ENCODE results near the gene CD2BP2. TPM values are rescaled to one million over a fixed set of nuclear protein-coding genes. Genes with fewer than 3 reads are reported as not detected.

Gene CD2BP2
- total and polyA plus RNA-seq, 8 donors, result 42.9 to 59.1 (median 52.7) TPM

DNA sequence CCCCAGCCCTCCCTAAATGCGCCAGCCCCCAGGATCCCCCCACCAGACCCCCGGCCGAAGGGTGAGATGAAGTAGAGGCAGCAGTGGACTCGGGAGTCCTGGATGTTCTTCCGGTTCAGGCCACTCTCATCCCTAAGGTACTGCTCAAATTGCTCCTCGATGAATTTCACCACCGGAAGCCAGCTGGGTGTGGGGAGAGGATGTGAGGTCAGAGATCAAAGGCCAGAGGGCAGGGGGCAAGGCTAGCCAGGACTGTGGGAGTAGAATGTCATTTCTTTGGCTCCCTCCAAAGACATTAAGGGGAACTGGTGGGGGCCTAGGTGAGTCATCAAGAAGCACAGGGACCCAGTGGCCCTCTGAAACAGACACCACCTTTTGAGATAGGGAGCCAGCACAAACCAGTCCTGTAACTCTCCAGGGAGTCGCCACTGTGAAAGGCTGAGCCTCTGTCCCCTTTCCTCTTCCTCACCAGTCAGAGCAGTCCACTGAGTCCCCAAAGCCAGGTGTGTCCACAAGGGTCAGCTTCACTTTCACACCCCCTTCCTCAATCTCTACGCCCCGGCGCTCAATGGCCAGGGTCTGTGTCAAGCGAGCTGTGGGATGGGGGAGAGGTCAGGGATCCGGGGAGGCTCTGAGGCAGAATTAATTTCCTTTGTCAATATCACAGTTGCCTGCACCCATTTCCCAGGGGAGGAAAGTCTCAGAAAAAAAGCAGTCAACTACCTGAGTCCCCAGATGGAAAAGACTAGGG lies 26.4 kb upstream of the CD2BP2 start:
- TF ChIP-seq, protein P1, sequence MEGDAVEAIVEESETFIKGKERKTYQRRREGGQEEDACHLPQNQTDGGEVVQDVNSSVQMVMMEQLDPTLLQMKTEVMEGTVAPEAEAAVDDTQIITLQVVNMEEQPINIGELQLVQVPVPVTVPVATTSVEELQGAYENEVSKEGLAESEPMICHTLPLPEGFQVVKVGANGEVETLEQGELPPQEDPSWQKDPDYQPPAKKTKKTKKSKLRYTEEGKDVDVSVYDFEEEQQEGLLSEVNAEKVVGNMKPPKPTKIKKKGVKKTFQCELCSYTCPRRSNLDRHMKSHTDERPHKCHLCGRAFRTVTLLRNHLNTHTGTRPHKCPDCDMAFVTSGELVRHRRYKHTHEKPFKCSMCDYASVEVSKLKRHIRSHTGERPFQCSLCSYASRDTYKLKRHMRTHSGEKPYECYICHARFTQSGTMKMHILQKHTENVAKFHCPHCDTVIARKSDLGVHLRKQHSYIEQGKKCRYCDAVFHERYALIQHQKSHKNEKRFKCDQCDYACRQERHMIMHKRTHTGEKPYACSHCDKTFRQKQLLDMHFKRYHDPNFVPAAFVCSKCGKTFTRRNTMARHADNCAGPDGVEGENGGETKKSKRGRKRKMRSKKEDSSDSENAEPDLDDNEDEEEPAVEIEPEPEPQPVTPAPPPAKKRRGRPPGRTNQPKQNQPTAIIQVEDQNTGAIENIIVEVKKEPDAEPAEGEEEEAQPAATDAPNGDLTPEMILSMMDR (IDR thresholded peaks at IDR 0.05), result no peak
- intact Hi-C loops (cut with DNase I), result no loop called here
- H3K27ac ChIP-seq, result peak overlapping the region in 1 of 2 donors; percentile 37
- no peak for ATAC-seq
- H3K36me3 ChIP-seq, result no peaks in the 10 kb centered on the region
- peak overlapping the region in 1 of 2 donors; percentile 23 for H3K4me3 ChIP-seq
- DNase-seq, result no peak
- H3K4me1 ChIP-seq, result peaks cover 4 to 33% of the 10 kb centered on the region in 2 donors
- H3K9me3 ChIP-seq, result no peaks in the 10 kb centered on the region
- H3K27me3 ChIP-seq, result no peaks in the 10 kb centered on the region

DNA sequence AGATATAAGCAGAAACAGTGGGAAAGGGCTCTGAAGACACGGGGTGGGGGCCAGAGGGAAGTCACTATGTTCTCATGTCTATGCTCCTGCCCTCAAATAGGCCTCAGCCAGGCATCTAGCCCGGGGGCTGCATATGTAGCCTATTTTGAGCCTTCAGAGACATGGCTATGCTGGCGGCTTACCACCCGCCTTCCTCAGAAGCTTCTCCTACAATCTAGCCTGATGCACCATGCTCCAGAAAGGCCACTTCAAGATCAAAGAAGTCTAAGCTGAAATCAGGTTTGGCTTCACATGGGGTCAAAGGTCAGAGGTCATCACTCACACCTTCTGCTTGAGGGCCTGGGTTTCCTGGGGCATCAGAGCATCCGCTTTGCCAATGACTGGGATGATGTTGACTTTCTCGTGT lies 25.7 kb upstream of the CD2BP2 start:
- ATAC-seq (no peak), DNase-seq (no peak)
- Histone ChIP-seq H3K4me3 (no peak overlapping the region), H3K4me1 (peaks cover 4 to 33% of the 10 kb centered on the region in 2 donors), H3K27ac (no peak overlapping the region), H3K9me3 (no peaks in the 10 kb centered on the region), H3K27me3 (no peaks in the 10 kb centered on the region), H3K36me3 (no peaks in the 10 kb centered on the region)
- intact Hi-C loops (cut with DNase I), result no loop called here
- TF ChIP-seq, protein P1 (IDR thresholded peaks at IDR 0.05), result no peak

DNA sequence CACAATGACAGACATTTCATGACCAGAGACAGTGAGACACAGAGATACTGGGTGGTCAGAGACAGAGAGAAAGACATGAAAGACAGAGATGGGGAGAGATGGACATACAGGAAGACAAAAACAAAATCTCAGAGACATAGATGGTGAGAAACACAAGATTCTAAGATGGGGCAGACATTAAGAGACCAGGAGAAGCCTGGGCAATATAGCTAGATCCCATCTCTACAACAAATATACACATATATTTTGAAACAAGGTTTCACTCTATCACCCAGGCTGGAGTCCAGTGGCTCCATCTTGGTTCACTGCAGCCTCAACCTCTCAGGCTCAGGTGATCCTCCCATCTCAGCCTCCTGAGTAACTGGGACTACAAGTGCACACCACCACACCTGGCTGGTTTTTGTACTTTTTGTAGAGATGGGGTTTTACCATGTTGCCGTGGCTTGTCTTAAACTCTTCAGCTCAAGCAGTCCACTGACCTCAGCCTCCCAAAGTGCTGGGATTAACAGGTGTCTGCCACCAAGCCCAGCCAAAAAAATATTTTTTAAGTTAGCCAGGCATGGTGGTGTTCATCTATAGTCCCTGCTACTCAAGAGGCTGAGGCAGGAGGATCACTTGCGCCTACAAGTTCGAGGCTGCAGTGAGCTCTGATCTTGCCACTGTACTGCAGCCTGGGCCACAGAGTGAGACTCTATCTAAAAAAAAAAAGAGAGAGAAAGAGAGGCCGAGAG lies 25.1 kb upstream of the CD2BP2 start:
- Histone ChIP-seq H3K4me3 (no peak overlapping the region), H3K4me1 (peaks cover 4 to 33% of the 10 kb centered on the region in 2 donors), H3K36me3 (no peaks in the 10 kb centered on the region), H3K9me3 (no peaks in the 10 kb centered on the region), H3K27me3 (no peaks in the 10 kb centered on the region), H3K27ac (no peak overlapping the region)
- TF ChIP-seq, protein P1 (IDR thresholded peaks at IDR 0.05), result no peak
- DNase-seq (no peak), ATAC-seq (no peak)
- intact Hi-C loops (cut with DNase I), result no loop called here

DNA sequence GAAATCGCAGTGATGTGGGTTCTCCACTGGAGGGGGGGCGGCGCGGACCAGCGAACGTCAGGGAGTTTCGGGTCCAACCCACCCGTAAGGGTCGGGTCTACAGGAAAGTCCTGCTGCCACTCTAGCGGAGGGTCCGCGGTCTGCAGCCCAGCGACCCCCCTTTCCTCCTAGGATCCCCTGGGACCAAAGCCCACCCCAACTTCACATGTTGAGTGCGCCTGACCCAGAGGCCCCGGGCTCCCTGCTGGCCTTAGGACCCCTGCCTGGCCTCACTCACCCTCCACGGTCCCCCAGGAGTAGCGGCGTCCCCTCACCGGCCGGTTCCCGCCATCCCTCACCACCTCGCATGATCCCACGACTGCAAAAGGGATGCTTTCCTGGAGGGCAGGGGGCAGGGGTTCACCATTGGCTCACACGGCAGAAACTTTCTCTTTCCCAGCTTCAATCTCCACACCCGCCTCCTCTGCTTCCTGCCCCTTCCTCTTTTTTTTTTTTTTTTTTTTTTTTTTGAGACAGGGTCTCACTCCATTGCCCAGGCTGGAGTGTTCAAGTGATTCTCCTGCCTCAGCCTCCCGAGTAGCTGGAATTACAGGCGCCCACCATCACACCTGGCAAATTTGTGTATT lies 24.2 kb upstream of the CD2BP2 start:
- peaks cover 4 to 33% of the 10 kb centered on the region in 2 donors for H3K4me1 ChIP-seq
- no peaks in the 10 kb centered on the region for H3K36me3 ChIP-seq
- H3K27ac ChIP-seq, result peak overlapping the region; percentile 99 to 100
- TF ChIP-seq, protein P1 (IDR thresholded peaks at IDR 0.05), result no peak
- ATAC-seq, result no peak
- intact Hi-C loops (cut with DNase I), result no loop called here
- H3K27me3 ChIP-seq, result no peaks in the 10 kb centered on the region
- no peaks in the 10 kb centered on the region for H3K9me3 ChIP-seq
- DNase-seq, result no peak
- peak overlapping the region; percentile 45 to 69 for H3K4me3 ChIP-seq

Data from left lung (tissue), 10 donors.